ENCODE measurements around the gene NELFCD.
"Not testable (repeated sequence)": the region's sequence is repeated elsewhere in the genome, so short reads cannot be mapped to it uniquely, and the experiment has no call there.

NELFCD gene

DNA sequence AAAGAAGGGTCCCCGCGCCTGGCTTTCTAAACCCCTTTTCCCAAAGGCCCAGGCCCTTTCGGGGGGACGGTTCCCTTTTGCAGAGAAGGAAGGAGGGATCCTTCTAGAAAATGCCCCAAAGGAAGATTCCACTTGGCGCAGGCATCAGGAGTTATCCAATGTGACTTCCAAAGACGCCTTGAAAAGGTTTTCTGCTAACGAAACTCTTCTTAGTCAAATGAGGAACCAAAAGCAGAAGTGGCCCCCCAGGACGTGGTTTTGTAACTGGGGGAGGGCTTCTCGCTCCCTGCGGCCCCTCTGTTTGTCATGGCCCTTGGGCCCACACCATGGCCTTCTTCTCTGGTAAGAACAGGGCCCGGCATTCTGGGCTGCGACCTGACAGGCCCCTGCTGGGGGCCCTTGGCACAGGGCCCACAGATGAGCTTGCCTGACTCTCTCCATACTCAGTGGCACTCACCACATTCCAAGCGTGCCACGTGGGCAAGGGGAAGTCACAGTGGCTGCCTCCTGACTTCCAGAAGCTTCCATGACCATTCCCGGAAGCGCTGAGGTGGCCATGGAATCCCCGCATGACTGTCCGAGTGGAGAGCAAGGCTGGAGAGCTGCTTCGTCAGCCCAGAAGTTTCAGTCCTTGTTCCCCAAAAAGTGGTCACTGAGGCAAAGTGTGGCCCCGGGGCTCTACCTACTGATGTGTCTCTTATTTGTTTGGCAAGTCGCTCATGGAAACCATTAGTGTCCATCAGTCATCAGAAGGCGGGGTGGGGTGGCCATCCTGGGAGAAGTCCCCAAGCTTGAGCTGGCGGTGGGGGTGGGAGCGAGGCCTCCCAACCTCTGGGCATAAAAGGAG, 26.8 kb downstream of the NELFCD start:
- in situ Hi-C loops (cut with MboI; ENCODE audit: low sequenced_read_pairs) = no loop called here

DNA sequence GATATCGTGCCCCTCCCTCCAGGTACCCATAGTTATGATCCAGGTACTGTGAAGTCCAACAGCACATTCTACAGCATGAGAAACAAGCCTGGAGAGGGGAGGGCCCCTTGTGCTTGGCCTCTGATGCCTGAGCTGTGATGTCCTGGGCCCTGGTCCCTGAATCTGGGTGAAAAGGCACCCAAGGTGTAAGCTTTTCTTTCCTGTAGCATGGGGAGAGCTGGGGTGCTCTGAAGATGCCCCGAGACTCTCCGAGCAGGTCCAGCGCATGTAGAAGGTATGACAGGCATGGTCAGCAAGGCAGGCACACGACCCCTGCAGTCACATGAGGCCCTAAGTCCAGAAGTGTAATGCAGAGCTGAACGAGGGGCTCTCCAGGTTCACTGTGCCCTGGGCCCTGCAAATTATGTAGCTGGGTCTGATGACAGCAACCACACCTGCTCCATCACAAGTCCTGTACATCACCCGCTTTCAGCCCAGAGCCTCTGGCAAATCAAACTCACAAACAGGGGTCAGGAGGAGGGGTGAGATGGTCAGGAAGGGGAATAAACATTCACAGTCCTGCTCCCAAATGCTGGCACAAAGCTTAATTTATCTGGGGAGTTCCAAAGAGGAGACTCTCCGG, 27.8 kb downstream of the NELFCD start:
- in situ Hi-C loops (cut with MboI; ENCODE audit: low sequenced_read_pairs) = no loop called here

DNA sequence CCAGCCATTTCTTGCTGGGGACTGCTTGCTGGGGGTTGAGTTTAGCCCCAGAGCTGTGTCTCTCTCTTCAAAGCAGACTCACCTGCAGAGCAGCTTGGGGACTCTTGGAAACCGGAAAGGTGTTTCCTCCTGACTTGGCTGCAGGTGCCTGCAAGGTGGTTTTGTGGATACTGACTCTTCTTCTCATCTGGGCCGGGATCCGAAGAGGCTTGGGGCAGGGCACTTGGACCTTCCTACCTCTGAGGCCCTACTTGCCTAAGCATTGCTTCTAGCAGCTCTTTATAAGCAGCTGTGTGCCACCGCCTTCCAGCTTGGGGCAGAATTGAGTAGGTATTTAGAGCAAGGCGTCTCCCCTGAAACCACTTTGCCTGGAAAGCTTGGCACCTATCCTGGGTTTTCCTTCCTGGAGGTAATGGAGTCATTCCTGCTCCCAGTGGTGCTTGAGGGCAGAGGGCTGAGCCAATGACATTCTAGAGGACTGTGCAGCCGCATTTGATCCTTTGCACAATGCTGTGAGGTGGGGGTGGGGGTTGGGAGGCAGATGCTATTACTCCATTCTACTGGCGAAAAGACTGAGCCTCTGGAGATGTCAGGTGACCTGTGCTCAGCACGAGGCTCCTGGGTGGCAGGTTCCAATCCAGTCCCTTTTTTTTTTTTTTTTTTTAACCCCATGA, 29.4 kb downstream of the NELFCD start:
- in situ Hi-C loops (cut with MboI; ENCODE audit: low sequenced_read_pairs) = no loop called here

DNA sequence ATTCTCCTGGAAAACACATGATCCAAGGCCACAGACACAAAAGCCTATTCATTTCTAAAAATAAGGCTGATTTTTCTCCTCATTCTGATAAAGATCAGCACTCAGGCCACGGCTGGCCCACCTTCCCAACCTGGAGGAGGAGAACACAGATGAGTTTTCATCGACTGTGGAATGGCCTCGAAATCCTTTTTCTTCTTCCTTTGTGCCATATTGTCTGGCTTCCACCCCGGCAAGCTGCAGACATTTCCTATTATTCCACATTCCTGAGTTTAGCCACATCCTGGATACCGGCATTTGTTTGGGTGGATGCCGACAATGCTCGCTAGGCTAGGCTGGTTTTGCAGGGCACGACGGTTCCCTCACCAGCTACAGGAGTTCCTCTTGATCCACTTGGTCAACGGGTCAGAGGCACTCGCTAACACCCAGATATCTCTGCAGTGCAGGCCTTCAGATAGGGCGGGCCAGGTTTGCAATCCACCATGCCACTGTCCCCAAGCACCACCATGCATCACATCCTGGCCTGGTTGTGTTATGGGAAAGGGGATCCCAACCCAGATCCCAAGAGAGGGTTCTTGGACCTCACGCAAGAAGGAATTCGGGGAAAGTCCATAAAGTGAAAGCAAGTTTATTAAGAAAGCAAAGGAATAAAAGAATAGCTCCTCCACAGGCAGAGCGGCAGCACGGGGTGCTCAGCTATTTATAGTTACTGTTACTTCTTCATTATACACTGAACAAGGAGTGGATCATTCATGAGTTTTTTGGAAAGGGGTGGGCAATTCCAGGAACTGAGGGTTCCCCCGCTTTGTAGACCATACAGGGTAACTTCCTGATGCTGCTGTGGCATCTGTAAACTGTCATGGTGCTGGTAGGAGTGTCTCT, 30.2 kb downstream of the NELFCD start:
- in situ Hi-C loops (cut with MboI; ENCODE audit: low sequenced_read_pairs) = no loop called here

DNA sequence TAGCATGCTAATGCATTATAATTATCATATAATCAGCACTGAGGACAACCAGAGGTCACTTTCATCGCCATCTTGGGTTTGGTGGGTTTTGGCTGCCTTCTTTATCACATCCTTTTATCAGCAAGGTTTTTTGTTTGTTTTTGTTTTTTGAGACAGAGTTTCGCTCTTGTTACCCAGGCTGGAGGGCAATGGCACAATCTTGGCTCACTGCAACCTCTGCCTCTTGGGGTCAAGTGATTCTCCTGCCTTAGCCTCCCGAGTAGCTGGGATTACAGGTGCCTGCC, 30.8 kb downstream of the NELFCD start:
- in situ Hi-C loops (cut with MboI; ENCODE audit: low sequenced_read_pairs) = not testable (repeated sequence)

DNA sequence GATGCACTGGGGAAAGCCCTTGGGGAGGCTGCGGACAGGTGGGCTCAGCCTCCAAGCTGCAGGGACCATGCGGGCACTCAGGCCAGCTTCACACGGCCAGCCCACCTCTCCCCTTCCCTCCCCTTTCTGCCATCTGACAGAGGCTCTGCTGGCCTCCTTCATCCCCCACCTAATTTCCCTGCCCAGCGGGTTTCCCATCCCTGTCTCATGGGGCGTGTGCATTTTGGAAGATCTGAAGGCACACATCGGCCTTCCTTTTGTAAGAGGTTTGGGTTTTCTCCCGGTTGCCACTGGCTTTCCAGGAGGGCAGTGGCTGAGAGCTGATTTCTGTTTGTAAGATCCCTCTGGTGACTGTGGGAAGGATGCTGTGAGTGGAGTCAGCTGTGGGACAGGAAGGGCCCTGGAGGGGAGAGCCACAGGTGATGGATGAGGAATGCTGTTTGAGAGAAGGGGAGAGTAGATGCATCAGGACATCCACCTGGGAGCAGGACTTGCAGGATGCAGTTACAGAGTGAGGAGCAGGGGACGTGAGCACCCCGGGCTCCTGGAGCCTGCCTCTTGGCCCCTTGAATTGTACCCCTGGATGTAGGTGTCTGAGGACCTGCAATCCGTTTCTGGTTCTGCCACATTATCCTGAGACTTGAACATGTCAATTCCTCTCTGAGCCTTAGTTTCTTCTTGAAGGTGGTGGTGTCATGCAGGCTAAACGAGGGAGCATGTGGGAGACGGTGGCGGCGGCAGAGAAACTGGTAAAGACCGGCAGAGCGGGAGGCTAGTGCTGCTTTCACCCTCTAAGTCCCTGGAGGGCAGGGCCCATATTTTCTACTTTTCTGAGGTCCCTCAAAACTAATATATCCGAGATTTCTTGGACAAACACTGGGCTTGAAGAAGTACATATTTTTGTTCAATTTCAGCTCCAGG, 32.2 kb downstream of the NELFCD start:
- in situ Hi-C loops (cut with MboI; ENCODE audit: low sequenced_read_pairs) = no loop called here

DNA sequence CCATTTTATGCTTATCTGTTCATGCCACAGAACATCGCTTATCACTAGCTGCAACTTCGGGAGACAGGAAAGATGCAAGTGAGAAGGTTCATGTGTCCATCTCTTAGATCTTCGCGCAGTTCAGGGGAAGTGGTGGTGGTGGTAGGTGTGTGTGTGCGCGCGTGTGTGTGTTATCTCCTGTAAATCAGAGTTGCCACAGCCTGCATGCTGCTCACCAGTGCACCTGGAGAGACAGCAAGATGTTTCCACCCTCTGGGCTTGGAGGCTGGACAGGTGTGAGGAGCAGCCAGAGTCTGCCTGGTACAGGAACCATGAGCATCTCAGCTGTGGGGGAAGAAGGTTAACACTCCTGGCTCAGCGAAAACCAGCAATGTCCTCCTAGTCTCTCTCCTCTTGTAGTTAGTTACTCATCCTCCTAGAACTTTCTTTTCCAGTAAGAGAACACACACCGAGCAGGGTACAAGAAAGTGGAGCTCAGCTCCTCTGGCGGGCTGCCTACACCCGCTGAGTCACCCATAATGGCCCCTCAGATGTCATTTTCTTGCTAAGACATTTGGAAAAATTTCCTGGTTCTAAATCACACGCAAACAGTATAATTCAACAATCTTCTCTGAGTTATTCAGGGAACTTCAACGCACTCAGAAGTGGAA, 33.0 kb downstream of the NELFCD start:
- in situ Hi-C loops (cut with MboI; ENCODE audit: low sequenced_read_pairs) = no loop called here

DNA sequence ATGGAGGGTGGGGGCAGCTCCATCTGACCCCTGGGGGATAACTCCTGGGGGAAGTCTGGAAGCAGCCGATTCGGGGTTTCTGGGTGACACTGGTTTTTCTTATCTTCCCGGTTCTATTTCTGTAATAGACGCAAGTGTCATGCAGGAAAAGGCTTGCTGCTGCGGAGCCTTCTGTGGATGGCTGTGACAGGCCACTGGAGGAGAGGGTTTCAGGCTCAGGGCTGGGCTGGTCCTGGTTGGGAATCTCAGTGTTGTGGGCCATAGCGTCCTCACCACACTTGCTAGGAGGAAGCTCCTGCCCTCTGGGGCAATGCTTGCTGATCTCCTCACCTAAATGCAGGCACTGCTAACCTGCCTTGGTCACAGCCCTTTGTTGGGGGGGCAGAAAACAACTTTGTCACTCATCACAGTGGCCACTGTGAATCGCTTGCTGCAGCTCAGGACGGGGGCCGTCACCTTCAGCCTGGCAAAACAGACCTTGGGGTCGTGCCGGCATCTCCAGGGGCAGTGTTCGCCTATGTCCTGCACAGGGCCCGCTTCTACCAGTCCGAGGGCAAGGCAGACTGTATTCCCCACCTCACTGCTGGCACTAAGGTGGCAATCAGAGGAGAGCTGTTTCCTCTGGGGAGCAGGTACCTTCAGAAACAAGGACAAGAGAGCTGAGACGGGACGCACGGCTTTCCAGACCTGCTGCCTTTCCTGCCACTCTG, 33.8 kb downstream of the NELFCD start:
- in situ Hi-C loops (cut with MboI; ENCODE audit: low sequenced_read_pairs) = no loop called here

DNA sequence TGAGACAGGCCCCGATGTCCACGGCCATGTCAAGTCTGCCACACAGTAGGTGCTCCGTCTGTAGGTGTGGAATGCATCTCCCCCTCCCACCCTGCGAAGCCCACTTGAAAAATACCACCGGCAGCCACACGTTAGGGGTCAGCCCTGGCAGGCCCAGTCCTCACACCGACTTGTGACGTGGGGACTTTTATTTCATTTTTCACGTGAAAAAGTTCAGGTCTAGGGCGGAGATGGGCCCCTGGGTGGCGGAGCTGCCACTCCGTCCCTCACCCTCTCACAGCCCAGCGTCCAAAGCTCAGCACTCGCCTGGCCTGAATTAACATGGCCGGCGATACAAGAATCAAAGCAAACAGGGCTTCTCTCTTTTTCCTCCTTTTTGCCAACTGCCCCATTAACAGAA, 34.4 kb downstream of the NELFCD start:
- in situ Hi-C loops (cut with MboI; ENCODE audit: low sequenced_read_pairs) = no loop called here

DNA sequence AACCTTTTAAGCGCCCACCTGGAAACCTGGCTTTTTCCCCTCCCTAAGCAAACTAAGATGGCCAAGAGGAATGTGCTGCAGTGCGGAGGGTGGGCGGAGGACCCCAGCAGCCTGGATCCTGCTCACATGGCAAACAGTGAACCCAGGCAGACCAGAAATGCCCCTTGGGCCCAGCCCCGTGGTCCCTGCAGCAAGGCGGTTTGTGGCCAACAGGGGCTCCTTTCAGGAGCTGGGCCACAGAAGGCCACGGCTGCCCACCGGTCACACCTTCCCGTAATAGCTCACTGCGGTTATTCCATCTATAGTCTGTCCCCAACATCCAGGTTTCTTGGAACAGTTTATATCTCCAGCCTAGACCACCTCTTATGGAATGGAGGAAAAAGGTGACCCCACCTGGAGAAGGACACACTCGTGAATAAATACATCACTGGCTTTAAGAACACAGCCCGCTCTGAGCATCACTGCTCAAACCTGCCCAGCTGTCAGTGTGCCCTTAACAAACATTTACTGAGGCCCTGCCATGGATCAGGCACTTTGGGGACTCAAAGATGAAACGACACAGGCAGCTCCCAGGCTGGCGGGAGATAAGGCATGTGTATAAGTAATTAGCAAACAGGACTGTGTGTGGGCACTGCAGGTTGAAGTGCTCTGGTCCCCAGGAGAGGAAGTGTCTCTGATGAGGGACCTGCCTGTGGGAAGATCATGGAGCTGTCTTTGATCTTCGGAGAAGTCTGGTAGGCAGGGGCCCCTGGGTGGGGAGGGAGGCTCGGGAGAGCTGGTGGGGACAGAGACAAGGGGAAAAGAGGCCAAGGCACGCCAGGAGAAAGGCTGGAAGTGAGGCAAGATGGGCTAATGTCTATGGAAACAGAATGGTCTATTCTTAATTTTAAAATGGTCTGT, 35.0 kb downstream of the NELFCD start:
- in situ Hi-C loops (cut with MboI; ENCODE audit: low sequenced_read_pairs) = no loop called here

DNA sequence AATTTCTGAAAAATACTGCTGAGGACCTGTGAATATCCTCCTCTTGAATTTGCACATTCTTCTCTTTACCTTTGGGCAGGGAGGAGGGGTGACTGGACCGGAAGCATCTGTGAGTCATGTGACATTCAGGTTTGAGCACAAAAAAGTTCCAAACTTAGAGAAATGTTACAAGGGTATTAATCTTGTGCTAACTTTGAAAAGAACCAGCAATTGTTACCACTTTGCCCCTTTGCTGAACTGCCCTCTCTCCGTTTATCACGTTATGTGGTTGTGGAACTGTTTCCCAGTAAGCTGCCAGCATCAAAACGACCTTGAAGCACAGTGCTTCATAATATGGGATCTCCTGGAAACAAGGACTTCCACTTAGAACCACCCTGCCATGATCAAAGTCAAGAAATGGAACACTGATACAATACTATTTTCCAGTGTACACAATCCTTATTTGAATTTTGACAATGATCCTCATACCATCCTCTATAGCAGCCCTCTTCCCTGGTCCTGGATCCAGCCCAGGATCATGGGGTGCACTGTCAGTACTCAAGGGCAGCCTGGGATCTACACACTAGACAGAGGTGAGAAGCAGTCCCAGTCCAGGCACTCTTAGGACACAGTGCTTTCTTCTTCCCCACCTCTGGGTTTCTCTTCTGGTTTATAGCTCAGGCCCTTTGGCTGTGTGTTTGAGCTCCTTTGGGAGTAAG, 35.9 kb downstream of the NELFCD start:
- in situ Hi-C loops (cut with MboI; ENCODE audit: low sequenced_read_pairs) = no loop called here

DNA sequence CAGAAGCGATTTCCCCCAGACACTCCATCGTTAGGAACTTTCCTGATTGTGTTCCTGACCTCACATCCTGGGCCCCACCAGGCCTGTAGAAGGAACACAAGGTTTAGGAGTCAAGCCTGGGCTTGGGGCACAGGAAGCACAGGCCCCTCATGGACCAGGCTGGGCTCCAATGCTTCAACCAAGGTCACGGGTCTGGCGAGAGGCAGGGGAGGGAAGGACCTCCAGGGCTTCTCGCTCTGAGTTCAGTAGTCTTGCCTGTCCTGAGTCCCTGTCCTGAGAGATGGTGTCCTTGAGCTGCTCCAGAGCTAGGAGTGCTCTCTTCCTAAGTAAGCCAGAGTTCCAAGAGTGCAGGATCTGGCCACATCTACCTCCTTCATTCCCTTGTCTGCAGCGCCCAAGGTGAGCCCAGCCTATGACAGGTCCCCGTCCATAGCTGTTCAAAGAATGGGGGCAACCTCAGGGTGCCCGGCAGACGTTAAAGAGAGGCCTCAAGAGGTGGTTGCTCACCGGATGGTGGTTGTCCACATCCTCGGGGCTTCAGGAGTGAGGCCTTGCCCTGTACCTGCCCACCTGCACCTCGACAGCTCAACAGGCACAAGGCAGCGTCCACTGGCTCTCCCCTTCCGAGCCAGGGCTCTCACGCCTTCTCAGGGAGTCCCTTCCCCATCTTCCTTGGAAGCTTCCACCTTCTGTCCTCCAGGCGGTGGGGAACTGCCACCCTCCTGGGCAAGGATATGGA, 36.6 kb downstream of the NELFCD start:
- in situ Hi-C loops (cut with MboI; ENCODE audit: low sequenced_read_pairs) = no loop called here

DNA sequence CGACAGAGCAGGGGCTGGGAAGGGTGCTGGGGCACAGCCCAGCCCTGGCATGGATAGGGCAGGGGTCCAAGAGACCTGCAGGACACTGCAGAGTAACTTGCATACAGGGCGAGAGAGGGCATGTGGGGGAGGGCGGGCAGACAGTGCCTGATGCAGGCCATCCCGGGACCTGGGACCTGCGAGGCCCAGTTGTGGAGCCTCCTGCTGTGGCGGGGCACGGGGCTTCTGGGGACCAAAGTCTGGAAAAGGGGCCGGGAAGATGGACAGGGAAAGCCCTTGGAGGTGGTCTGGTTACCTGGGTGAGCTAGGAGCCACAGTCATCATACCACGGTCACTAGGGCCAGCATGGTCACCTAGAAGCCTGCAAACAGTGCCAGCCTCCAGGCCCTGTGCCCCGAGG, 37.8 kb downstream of the NELFCD start:
- in situ Hi-C loops (cut with MboI; ENCODE audit: low sequenced_read_pairs) = no loop called here

DNA sequence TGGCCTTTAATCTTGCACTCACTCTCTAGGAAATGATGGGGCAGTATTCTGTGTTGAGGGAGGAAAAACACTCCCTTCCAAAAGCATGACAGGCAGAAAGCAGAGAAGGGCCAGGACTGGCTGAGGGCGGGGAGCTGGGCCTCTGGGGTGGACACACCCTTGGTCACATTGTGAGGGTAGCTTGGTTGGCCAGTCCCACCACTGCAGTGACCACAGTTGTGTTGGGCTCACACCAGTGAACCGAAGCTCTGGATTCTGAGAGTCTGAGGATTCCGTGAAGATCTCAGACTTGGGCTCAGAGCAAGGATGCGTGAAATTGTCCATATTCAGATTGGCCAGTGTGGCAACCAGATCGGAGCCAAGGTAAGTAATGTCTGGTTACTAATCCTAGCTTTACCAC, 38.2 kb downstream of the NELFCD start, which contains the start of gene TUBB1:
Gene TUBB1, plus strand, starts transcription at position 213 of the 400 bp plus-strand sequence. Its CDS starts 94 bp downstream, at position 307.
- in situ Hi-C loops (cut with MboI; ENCODE audit: low sequenced_read_pairs) = no loop called here

DNA sequence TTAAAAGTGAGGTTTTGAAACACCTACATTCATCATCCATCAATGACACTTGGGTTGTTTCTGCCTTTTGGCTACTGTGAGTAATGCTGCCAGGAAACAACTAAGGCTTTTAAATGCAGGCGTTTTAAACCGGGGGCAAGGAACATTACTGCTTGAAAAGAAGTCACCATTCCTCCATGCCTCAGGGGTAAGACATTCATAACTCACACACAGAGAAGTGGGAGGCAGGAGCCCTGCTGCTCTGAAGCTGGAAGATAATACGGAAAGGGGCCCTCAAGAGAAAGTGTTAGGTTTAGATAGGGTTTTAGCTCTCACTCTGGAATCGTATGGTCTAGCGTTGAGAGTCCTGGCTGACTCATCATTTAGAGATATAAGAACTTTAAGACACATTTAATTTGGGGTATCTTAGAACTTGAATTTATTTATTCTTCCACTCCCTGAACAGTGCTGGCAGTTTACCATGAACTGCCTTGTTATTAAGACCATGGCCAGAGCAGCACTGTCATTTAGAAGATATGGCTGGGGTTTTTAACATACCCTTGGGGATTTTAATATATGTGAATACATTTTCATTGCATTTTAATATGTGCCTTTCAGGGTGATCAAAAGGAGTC, 40.0 kb downstream of the NELFCD start:
- in situ Hi-C loops (cut with MboI; ENCODE audit: low sequenced_read_pairs) = no loop called here

DNA sequence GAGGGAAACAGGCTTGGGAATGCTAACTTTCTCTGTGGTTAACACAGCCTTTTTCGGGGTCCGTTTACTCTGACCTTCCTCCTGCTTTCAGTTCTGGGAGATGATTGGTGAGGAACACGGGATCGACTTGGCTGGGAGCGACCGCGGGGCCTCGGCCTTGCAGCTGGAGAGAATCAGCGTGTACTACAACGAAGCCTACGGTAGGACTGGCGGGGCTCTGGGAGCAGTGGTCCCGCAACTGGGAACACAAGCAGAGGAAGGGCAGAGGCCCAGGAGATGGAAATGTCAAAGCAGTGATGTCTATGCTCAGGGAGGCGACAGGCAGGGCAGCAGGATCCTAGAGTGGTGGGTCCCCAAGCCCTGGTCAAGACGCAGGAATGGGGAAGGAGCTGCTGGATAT, 41.7 kb downstream of the NELFCD start:
- in situ Hi-C loops (cut with MboI; ENCODE audit: low sequenced_read_pairs) = no loop called here
